MV-4-11 (cell line): ENCODE data around the gene LRRC17.
"Not testable (repeated sequence)": the region's sequence is repeated elsewhere in the genome, so short reads cannot be mapped to it uniquely, and the experiment has no call there.

Experiments used
- DNase-seq: peaks from one replicate; lab custom pipeline; 2025; lab: John Stamatoyannopoulos, UW

LRRC17 gene

DNA sequence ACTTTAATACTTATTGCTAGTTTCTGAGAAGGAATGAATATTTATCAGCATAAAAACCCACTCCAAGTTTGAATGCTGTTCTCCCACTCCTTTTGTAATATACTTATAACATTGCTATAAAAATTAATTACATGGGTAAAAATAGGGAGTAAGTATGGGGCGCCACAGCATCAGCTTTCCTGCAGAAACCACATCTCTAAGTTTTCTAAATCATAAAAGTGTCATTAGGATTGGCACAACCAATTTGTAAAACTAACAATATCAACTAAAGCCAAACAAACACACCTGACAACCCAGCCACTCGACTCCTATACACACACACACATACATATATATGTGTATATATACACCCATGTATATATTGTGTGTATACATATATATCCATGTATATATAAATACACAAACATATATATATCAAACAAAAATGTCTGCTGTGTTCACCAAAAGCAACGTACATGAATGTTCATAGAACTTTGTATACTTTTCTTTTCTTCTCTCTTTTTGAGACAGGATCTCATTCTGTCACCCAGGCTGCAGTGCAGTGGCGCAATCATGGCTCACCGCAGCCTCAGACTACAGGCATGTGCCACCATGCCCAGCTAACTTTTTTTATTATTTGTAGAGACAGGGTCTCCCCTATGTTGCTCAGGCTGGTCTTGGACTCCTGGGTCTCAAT lies 14.8 kb upstream of the LRRC17 start:
- peak; percentile 92 for DNase-seq

- peak; percentile 94 for DNase-seq
These were observed 14.3 kb upstream of the LRRC17 start for GRCh38 chr7:102898532-102898859.

GRCh38 chr7:102902052-102902451 lies 10.7 kb upstream of the LRRC17 start:
- DNase-seq = not testable (repeated sequence)

DNA sequence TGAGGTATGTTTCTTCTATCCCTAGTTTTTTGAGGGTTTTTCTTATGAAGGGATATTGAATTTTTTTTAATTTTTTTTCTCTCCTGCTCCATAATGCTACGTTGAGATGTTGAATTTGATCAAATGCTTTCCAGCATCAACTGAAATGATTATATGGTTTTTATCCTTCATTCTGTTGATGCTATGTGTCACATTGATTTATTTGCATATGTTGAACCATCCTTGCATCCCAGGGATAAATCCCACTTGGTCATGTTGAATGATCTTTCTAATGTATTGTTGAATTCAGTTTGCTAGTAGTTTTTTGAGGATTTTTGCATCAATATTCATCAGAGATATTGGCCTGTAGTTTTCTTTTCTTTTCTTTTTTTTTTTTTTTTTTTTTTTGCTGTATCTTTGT lies 9.2 kb upstream of the LRRC17 start:
- DNase-seq = not testable (repeated sequence)

DNA sequence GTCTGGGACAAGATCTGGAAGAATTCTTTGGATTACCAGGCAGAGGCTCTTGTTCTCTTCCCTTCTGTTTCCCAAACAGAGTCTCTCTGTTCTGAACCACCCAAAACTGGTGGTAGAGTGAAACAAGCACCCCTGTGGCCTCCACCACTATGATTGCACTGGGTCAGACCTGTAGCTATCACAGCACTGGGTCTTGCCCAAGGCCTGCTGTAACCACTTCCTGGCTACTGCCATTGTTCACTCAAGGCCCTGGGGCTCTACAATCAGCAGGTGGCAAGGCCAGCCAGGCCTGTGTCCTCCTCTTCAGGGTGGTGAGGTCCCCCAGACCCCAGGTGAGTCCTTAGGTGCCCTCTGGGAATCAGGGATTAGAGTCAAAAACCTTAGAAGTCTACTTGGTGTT lies 4.1 kb upstream of the LRRC17 start:
- DNase-seq = peak; percentile 19

GRCh38 chr7:102913826-102914225 lies 1.0 kb downstream of the LRRC17 start:
- no peak for DNase-seq

- no peak for DNase-seq
These were observed 1.8 kb downstream of the LRRC17 start for GRCh38 chr7:102914585-102914984.

GRCh38 chr7:102916426-102916825 lies 3.6 kb downstream of the LRRC17 start:
- DNase-seq = no peak

DNA sequence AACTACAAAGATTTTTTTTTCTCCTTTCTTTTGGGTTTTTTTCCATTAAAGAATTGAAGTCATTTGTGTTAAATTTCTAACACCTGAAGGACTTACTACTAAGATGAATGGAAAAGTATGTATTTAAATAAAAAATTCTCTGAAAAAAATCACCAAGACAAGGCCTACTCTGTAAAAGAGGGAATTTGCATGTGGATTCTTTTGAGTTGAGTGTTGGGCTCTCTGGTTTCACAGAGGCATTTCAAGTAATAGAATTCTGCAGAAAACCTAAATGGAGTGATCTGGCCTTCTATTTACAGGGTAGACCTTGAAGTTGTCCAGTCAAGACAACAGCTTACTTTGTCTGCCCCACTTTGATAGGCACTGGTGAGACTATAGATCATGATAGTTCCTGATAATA lies 4.1 kb downstream of the LRRC17 start:
- DNase-seq = no peak

DNA sequence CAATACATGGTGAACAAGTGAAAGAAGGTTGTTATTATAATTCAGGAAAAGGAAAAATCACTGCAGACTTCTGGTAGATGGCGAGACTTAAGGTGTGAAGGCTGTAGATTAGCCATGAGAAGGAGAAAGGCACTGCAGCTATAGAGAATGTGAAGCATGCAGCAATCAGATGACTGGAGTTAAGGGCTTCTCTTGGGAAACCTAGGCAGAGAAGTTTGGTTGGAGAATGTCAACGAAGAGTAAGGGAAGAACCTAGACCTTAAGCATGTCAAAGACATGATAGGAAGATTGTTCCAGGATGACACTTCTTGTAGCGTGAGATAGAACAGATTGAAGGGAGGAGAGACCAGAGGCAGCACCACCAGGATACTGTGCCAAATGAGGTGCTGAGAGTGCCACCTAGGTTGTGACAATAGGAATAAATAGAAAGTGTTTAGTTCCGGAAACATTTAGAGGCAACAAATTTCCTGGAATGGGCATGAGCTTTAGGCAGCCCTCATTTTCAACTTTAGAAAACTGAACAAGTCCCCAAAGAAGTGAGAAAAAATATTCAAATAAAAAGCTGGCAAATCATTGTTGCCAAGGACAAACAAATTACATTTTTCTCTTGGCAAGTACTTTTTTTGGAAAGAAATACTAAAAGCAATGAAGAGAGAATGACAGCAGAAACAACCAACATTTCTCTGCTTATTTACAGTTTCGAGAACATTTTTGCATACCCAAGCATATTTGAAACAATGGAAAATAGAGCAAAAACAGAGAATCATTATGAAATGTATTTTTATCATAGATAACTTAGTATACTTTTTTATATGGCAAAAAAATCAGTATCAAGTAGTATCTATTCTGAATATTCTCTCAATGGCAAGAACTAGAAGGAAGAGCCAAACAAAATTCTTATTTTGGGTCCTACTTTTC lies 4.9 kb downstream of the LRRC17 start:
- no peak for DNase-seq

- no peak for DNase-seq
These were observed 6.0 kb downstream of the LRRC17 start for GRCh38 chr7:102918845-102919244.

DNA sequence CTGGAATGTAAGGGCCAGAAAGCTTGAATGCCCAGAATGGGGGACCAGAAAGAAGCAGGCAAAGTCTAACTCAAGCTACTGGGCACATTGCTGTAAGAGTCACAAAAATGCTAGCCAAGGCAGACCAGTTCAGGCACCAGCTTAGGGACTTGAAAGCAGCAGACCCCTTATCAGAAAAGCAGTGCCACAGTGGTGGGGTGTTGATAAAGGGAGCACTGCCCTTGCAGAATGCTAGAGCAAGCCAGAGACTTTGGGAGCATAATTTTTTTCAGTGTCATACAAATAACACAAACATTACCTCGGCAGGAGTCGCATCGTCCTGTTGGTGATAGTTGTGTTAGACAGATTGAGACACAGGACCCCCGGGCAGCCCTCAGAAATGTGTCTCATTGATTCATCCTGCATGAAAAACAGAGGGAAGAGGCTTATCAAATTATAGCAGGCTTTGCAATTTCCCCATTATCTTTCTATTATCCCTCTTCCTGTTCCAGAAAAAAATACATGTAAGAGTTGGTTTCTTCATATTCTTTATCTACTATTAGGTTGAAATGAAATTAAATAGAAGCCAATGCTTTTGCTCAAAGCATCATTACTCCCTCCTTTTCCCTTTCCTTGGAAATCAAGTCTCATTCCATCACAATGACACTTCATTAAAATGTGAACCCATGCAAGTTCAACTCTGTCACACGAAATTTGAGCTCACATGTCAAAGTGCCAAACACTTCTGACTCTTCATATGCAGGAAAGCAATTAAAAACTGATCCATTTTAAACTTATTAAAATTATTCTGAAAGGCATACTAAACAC lies 13.4 kb downstream of the LRRC17 start:
- no peak for DNase-seq

GRCh38 chr7:102926783-102927140 lies 14.0 kb downstream of the LRRC17 start:
- DNase-seq = no peak

GRCh38 chr7:102927312-102927933 lies 14.6 kb downstream of the LRRC17 start:
- DNase-seq = no peak

GRCh38 chr7:102931757-102932156 lies 19.0 kb downstream of the LRRC17 start:
- DNase-seq = no peak

DNA sequence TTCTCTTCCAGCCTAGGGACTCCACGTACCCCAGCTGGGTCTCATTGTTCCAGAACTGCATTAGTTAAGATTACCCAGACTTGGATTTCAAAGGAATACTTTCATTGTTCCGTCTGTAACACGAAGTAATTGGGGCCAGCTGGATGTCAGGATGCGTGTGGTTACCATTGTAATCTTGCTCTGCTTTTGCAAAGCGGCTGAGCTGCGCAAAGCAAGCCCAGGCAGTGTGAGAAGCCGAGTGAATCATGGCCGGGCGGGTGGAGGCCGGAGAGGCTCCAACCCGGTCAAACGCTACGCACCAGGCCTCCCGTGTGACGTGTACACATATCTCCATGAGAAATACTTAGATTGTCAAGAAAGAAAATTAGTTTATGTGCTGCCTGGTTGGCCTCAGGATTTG lies 21.0 kb downstream of the LRRC17 start:
- DNase-seq = no peak

- DNase-seq = no peak
These were observed 21.4 kb downstream of the LRRC17 start for GRCh38 chr7:102934239-102934638.

GRCh38 chr7:102934701-102935100 lies 21.9 kb downstream of the LRRC17 start:
- DNase-seq = no peak

DNA sequence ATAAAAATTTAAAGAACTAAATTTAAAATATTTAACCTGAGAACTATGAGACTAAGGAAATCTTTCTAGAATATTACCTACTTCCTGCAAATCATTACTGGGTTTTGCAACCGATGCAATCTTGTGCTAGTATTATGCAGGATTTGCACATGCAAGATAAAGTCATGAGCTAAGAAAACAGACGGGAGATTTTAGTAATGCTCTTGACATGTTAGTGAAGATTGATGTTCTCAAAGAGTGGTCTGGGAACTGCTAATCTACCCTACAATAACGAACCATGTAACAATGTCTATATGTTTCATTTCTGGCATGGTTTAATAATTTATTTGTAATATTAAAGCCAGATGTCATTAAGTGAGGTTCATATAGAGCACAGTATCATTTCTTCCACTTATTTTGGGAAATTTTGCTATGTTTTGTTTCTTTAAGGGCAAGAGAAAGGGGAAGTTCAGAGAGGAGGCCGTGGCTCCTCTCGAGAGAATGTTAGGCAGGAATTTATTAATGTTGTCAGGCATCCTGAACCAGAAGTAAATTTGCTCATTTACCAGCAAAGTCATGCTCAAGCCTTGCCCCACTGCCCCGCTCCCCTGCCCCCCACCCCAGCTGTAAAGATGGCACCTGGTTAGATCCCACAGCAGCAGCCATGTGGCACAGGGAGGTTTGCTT lies 22.8 kb downstream of the LRRC17 start:
- DNase-seq = peak; percentile 57

- DNase-seq = no peak
These were observed 25.9 kb downstream of the LRRC17 start for GRCh38 chr7:102938679-102939078.

DNA sequence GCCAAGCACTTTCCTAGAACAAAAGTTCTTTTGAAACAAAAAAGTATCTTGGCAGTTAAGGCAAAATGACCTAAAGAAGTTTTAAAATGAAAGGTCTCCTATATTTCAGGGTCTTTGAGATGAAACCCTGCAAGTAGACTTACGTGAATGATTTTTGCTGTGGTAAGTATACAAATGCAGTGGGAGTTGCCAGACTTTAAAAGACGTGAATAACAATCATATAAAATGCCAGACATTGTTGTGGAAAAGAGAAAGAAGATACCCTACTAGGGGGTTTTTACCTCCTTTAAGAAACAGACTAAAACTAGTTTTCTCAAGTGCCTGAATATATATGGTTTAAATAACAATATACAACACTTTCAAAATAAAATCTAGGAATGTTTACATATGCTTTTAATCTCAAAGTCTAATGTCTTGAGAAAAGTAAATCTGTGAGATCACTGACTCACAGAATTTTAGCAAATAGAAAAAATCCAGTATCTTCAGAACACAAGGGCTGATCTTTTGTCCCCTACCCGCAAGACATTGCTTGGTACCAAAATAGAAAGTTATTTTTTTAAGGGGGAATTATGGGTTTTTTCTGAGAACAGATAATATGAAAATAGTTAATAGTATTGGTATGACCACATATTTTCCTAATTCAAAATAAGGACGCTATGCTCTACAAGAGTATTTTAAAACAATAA lies 29.5 kb downstream of the LRRC17 start:
- no peak for DNase-seq
